K562 (cell line): ENCODE data around the gene SVIP. TPM values are rescaled to one million over a fixed set of nuclear protein-coding genes. Genes with fewer than 3 reads are reported as not detected.

Source experiments
- CREM ChIP-seq: IDR thresholded peaks from 2 replicates; pipeline ENCODE4 v1.6.1; 2014; ENCODE audit warnings: antibody characterized with exemption, low read depth
- CSDE1 ChIP-seq, 2 experiments: fragments of 450-650 bp; IDR thresholded peaks; 2 replicates each; pipeline ENCODE4 v1.6.1; 2016; ENCODE audit warnings: mild to moderate bottlenecking in 1 of 2
- ESRRA ChIP-seq: fragments of 450-650 bp; IDR thresholded peaks from 2 replicates; pipeline ENCODE4 v1.6.1; 2014; ENCODE audit warnings: low read depth, mild to moderate bottlenecking, moderate library complexity, borderline replicate concordance
- FOXK1 ChIP-seq: sonication (generic); formaldehyde crosslinking; IDR thresholded peaks from 2 replicates; pipeline ENCODE4 v1.8.0; 2022; ENCODE audit warnings: missing genetic modification reagents, mild to moderate bottlenecking, borderline replicate concordance
- GATAD2A ChIP-seq: fragments of 450-650 bp; IDR thresholded peaks from 2 replicates; pipeline ENCODE4 v1.6.1; 2017
- KHSRP ChIP-seq: fragments of 450-650 bp; IDR thresholded peaks from 2 replicates; pipeline ENCODE4 v1.6.1; 2017
- KLF1 ChIP-seq: fragments of 450-650 bp; IDR thresholded peaks from 2 replicates; pipeline ENCODE4 v1.6.1; 2016; ENCODE audit warnings: missing genetic modification characterization, missing compliant biosample characterization
- MTA1 ChIP-seq: fragments of 450-650 bp; IDR thresholded peaks from 2 replicates; pipeline ENCODE4 v1.6.1; 2017; ENCODE audit warnings: borderline replicate concordance
- SREBF1 ChIP-seq: fragments of 150-350 bp; IDR thresholded peaks from 2 replicates; pipeline ENCODE4 v1.6.1; 2014; ENCODE audit warnings: antibody characterized with exemption, low read depth, low read length, borderline replicate concordance
- SRSF9 ChIP-seq: fragments of 200-400 bp; formaldehyde crosslinking; IDR thresholded peaks from 2 replicates; pipeline ENCODE4 v1.6.1; 2017; ENCODE audit warnings: low read depth, low read length, borderline replicate concordance
- TEAD1 ChIP-seq, 2 experiments: fragments of 450-650 bp in 1 of 2; sonication (generic) in 1 of 2; formaldehyde crosslinking; IDR thresholded peaks; 2 replicates each; pipeline versions ENCODE4 v1.4.0 to v1.8.0; 2020 to 2022; ENCODE audit warnings: mild to moderate bottlenecking in 2 of 2, missing genetic modification reagents in 1 of 2
- TEAD2 ChIP-seq: fragments of 450-650 bp; IDR thresholded peaks from 2 replicates; pipeline ENCODE4 v1.6.1; 2016; ENCODE audit warnings: missing genetic modification characterization, control low read depth, missing compliant biosample characterization
- TOE1 ChIP-seq, 2 experiments: fragments of 450-650 bp in 1 of 2; sonication (generic) in 1 of 2; formaldehyde crosslinking in 1 of 2; IDR thresholded peaks; 2 replicates each; pipeline versions ENCODE4 v1.7.1 to v1.8.0; 2016 to 2022; ENCODE audit warnings: borderline replicate concordance in 2 of 2, mild to moderate bottlenecking in 2 of 2, antibody characterized with exemption in 1 of 2, inconsistent platforms in 1 of 2, low read depth in 1 of 2, missing genetic modification reagents in 1 of 2, moderate library complexity in 1 of 2
- ZBTB8A ChIP-seq: fragments of 450-650 bp; IDR thresholded peaks from 2 replicates; pipeline ENCODE4 v1.6.1; 2018; ENCODE audit warnings: mild to moderate bottlenecking, moderate library complexity; ENCODE audit not compliant: partially characterized antibody
- polyA plus RNA-seq, 8 experiments: library from polyadenylated mRNA; depleted of rRNA in 4 of 8; stranded (reverse) in 5 of 8; unstranded in 3 of 8; fragments of >200 nt; fragmentation: Nextera tagmentation in 2 of 8; fragmentation: Illumina TruSeq in 1 of 8; extraction: Ambion mirVana in 2 of 8; extraction: Trizol in 1 of 8; gene quantifications; 2 replicates each; pipeline versions ENCODE4 v1.2.1 to v1.2.3, GENCODE V29; 2011 to 2014; ENCODE audit warnings: inconsistent platforms in 1 of 8, missing spikeins in 1 of 8
- total RNA-seq, 7 experiments: library from RNA; depleted of rRNA in 6 of 7; stranded (reverse); fragments of >200 nt in 6 of 7; fragmentation: Illumina TruSeq in 2 of 7; extraction: Trizol in 2 of 7; gene quantifications; 2 replicates each; pipeline versions ENCODE4 v1.2.1 to v1.2.3, GENCODE V29; 2011 to 2021; ENCODE audit warnings: low replicate concordance in 1 of 7
- TF ChIP-seq, protein P1 (sequence below): fragments of 200-800 bp; sonication (Bioruptor generic); IDR thresholded peaks from 2 replicates; pipeline ENCODE4 v1.6.1; 2017; ENCODE audit warnings: missing genetic modification characterization, missing compliant biosample characterization
- TF ChIP-seq, protein P2 (sequence below): fragments of 250-450 bp; sonication (Bioruptor Pico); IDR thresholded peaks from 2 replicates; pipeline ENCODE4 v1.4.0; 2020; ENCODE audit warnings: mild to moderate bottlenecking, moderate library complexity, borderline replicate concordance
- TF ChIP-seq, protein P3 (sequence below): sonication (generic); formaldehyde crosslinking; IDR thresholded peaks from 2 replicates; pipeline ENCODE4 v1.8.0; 2022; ENCODE audit warnings: missing genetic modification reagents, mild to moderate bottlenecking, moderate library complexity, borderline replicate concordance

SVIP gene
- total and polyA plus RNA-seq, 9 of the 15 experiments (the other 6 are each of a cell fraction or from before 2014, with no cell fraction given) = 17.9 to 62.5 (median 47.5) TPM

DNA sequence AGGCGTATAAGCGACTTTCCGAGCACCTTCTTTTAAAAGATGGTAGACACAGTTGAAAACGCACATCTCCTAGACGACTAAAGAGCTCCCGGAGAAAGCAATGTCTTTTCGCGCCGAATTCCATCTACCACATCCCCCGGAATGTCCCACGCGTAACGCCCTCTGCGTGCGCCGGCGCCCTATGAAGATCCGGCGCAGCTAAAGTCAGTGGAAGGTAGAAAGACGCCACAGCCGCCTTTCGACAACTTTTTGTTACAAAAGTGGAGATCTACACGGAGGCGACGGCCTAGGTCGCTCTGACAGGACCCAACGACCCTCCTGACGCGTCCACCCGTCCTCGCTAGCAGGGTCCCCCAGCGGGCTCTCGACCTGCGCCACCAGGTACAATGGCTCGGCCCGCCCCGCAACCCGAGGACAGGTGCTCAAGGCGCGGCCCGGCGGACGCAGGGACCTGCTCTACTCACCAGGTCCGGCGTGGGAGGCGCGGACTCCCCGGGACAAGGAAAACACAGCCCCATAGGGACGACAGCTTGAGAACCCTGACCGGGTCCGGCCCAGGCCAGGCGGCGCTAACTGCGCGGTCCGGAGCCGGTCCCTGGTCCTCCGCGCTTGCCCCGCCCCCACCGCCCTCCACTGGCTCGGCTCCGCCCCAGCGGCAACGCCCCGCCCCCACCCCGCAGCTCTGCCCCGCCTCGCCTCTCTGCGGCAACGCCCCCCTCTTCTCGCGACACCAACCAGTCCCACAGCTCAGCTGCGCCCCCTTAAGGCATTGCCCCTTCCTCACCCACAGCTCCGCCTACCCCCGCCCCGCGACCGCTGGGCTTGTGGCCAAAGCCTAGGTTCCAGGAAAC, at the start of gene SVIP (continued):
- TF ChIP-seq ZBTB8A (no peak), SRSF9 (no peak), TEAD2 (no peak), GATAD2A (no peak), ESRRA (no peak), TOE1 (IDR thresholded peaks at IDR 0.05; ENCODE audit: borderline replicate concordance) (no peak), TOE1 (CRISPR knock-in tag; IDR thresholded peaks at IDR 0.05; ENCODE audit: borderline replicate concordance, low read depth) (no peak), TEAD1 (CRISPR knock-in tag; IDR thresholded peaks at IDR 0.05) (peak in 1 of 2 experiments; percentile 98; a peak in 2 of 4 replicates), FOXK1 (no peak), KHSRP (no peak), CREM (peak; percentile 81), MTA1 (0 out of 2 replicates have a peak, but pooled peaks have one; percentile 38), KLF1 (tag) (no peak), CSDE1 (IDR thresholded peaks at IDR 0.05) (no peak), SREBF1 (no peak)
- TF ChIP-seq, protein P1, sequence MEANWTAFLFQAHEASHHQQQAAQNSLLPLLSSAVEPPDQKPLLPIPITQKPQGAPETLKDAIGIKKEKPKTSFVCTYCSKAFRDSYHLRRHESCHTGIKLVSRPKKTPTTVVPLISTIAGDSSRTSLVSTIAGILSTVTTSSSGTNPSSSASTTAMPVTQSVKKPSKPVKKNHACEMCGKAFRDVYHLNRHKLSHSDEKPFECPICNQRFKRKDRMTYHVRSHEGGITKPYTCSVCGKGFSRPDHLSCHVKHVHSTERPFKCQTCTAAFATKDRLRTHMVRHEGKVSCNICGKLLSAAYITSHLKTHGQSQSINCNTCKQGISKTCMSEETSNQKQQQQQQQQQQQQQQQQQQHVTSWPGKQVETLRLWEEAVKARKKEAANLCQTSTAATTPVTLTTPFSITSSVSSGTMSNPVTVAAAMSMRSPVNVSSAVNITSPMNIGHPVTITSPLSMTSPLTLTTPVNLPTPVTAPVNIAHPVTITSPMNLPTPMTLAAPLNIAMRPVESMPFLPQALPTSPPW (CRISPR knock-in tag) = peak; percentile 91
- TF ChIP-seq, protein P2, sequence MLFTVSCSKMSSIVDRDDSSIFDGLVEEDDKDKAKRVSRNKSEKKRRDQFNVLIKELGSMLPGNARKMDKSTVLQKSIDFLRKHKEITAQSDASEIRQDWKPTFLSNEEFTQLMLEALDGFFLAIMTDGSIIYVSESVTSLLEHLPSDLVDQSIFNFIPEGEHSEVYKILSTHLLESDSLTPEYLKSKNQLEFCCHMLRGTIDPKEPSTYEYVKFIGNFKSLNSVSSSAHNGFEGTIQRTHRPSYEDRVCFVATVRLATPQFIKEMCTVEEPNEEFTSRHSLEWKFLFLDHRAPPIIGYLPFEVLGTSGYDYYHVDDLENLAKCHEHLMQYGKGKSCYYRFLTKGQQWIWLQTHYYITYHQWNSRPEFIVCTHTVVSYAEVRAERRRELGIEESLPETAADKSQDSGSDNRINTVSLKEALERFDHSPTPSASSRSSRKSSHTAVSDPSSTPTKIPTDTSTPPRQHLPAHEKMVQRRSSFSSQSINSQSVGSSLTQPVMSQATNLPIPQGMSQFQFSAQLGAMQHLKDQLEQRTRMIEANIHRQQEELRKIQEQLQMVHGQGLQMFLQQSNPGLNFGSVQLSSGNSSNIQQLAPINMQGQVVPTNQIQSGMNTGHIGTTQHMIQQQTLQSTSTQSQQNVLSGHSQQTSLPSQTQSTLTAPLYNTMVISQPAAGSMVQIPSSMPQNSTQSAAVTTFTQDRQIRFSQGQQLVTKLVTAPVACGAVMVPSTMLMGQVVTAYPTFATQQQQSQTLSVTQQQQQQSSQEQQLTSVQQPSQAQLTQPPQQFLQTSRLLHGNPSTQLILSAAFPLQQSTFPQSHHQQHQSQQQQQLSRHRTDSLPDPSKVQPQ (CRISPR knock-in tag) = no peak
- TF ChIP-seq, protein P3, sequence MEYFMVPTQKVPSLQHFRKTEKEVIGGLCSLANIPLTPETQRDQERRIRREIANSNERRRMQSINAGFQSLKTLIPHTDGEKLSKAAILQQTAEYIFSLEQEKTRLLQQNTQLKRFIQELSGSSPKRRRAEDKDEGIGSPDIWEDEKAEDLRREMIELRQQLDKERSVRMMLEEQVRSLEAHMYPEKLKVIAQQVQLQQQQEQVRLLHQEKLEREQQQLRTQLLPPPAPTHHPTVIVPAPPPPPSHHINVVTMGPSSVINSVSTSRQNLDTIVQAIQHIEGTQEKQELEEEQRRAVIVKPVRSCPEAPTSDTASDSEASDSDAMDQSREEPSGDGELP (CRISPR knock-in tag) = peak; percentile 65; the same call in 1 of the 2 replicates
